Smooth muscle cell of the brain vasculature (primary cell): ENCODE measurements around the gene MARK3.

Experiments
- DNase-seq: peaks from one replicate; pipeline ENCODE4 v3.0.0-alpha.2; 2012; ENCODE audit warnings: low read depth, low spot score

MARK3 gene

GRCh38 chr14:103433916-103434563 lies 48.8 kb downstream of the MARK3 start:
- no peak for DNase-seq

DNA sequence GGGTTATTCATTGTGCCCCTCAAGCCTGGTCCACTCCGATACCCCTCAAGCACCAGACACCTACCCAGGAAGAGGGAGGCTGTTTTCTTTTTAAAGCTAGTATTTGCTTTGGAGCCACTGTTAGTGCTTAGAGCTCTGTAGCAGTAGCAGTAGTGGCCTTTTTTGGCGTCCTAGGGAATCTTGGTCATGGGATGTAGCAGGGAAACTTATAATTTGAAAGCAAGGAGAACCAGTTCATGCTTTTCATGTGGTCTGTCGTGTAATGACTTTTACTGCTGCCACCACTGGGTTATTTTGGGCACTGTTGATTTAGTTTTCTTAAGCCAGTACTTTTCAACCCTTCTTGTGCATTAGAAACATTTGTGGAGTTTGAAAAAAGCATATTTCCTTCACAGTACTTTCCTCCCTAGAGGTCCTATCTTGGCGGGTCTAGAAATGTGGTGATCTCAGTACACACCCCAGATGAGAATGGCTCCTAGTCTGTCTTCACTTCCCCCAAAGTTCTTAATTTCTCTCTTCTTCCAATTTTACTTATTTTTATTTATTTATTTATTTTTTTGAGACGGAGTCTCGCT lies 49.7 kb downstream of the MARK3 start:
- no peak for DNase-seq

GRCh38 chr14:103436533-103436932 lies 51.3 kb downstream of the MARK3 start:
- DNase-seq: no peak

DNA sequence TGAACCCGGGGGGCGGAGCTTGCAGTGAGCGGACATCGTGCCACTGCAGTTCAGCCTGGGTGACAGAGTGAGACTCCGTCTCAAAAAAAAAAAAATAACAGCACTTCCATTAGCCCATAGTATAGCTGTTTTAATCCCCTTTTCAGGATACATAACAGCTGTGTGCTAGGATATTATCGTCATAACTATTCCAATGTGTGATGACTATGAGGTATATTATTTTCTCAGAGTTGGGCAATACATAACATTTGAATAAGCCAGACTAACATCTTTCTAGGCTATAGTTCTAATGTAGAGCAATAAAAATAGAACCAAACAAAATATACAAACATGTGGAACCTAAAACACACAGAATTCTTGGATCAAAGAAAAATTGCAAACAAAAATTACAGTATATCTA lies 57.1 kb downstream of the MARK3 start:
- no peak for DNase-seq

DNA sequence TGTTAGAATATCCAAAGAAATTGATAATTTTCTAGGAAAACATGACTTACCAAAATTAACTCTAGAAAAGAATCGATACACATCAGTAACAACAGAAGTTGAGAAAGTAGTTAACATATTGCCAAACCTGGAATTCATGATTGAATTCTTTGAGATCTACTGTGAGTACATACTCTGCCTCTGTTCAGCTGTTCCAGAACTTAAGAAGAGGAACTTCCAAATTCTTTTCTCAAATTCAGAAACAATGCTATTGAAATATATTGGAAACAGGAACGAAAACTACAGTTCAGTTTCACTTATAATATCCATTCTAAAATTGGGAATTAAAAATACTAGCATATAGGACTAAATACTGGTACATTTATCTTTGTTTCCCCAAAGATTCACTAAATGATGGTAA lies 57.9 kb downstream of the MARK3 start:
- DNase-seq: no peak

GRCh38 chr14:103444837-103445524 lies 59.8 kb downstream of the MARK3 start:
- DNase-seq: no peak

- no peak for DNase-seq
These were observed 60.6 kb downstream of the MARK3 start for GRCh38 chr14:103445806-103446205.

GRCh38 chr14:103448097-103448496 lies 62.9 kb downstream of the MARK3 start:
- no peak for DNase-seq

DNA sequence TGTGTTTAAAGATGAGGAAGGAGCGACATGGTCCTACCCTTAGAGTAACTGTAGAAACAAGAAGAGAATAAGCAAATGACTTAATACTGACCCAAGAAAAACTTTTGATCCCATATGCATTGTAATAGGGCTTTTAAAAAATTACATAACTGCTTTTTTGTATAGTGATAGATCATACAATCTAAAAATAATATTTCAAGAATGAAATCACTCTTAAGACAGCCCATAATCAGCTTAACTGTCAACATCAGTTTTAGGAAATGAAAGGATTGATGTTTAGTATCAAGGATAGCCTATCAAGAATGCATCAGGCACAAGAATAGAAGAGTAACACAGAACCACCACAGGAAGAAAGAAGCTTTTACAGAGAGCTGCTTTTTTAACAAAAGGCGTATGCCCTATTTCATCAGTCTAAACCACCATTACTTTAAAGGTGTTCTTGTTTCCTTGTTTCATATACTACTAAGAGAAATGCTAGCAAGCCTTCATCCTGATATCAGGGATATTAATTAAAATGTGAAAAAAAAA lies 64.5 kb downstream of the MARK3 start:
- no peak for DNase-seq

DNA sequence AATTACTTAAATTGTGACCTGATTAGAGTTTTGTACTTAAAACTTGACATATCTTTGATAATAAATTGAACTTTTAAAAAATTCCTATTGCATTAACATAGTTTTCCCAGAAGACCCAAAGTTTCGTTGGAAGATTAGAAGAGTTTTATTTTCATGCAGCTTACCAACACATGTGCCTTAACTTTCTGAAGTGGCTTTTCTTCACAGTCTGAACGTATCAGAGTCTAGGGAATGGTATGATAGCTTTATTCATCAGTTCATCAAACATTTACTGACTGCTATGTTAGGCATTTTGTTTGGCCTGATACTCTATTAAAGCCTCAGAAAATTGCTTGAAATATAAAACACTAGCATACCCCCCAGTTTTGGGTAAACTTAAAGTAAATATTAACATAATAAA lies 65.2 kb downstream of the MARK3 start:
- DNase-seq: no peak

GRCh38 chr14:103451401-103451800 lies 66.2 kb downstream of the MARK3 start:
- no peak for DNase-seq

DNA sequence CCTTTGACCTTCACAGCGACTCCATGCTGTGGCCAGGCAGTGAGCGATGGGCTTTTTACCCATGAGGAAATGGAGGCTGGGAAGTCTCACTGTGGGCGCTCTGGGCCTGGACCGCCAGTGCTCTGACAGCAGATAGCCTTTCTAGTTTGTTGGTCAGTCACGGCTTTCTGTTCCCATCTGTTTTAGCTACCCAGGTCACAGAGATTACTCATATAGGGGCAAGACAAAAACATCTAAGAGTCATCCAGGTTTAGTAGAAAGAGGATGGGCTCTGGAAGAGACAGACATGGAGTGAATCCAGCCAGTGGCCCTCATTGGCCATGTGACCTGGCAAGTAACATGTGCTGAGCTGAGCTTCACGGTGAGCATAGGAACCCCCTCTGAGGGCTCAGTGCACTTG lies 68.6 kb downstream of the MARK3 start:
- DNase-seq: no peak

GRCh38 chr14:103456167-103456835 lies 71.1 kb downstream of the MARK3 start:
- DNase-seq: no peak

GRCh38 chr14:103460415-103460814 lies 75.2 kb downstream of the MARK3 start:
- DNase-seq: no peak

GRCh38 chr14:103463149-103463548 lies 77.9 kb downstream of the MARK3 start:
- no peak for DNase-seq

DNA sequence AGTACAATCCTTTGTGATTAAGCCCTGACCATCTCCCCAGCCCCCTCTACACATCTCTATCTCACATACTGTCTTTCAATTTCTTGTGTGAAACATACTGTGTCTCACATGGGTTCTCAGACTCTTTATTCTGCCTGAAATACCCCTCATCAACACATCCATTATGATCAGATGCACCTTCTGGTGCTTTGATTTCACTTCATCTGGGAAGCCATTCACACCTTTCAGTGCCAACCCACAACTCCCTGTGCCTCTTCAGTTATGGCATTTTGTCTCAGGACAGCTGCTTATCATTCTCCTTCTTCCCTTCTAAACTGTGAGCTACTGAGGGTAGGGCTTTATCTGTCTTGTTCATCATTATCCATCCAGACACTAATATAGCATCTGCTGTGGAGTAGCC lies 78.6 kb downstream of the MARK3 start:
- no peak for DNase-seq

DNA sequence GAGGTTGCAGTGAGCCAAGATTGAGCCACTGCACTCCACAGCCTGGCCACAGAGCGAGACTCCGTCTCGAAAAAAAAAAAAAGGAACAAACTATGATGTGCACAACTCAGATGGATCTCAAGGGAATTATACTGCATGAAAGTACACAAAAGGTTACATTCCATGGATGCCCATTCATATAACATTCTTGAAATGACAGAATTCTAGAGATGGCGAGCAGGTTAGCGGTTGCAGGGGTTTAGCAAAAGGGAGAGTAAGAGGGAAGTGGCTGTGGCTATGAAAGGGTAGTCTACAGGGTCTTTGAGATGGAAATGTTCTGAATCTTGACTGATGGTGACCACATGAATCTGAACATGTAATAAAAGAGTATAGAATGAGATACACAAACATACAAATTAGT lies 87.7 kb downstream of the MARK3 start:
- DNase-seq: no peak

DNA sequence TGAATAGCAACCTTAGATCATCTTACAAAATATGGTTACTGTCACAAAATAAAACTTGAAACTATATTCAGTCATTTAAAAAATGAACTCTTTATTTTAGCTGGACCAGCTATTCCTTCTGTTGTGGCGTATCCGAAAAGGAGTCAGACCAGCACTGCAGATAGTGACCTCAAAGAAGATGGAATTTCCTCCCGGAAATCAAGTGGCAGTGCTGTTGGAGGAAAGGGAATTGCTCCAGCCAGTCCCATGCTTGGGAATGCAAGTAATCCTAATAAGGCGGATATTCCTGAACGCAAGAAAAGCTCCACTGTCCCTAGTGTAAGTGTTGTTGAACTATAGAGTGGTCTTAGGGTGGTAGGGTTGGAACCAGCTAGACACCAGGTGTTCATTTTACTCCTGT lies 89.7 kb downstream of the MARK3 start:
- no peak for DNase-seq

GRCh38 chr14:103476065-103476464 lies 90.8 kb downstream of the MARK3 start:
- DNase-seq: no peak

GRCh38 chr14:103476631-103477030 lies 91.4 kb downstream of the MARK3 start:
- no peak for DNase-seq

GRCh38 chr14:103480595-103480994 lies 95.4 kb downstream of the MARK3 start:
- no peak for DNase-seq

- no peak for DNase-seq
These were observed 98.4 kb downstream of the MARK3 start for GRCh38 chr14:103483600-103483999.
